Coronary artery (tissue), 2 donors: ENCODE measurements around the gene NUP155.
"Not testable (repeated sequence)": the region's sequence is repeated elsewhere in the genome, so short reads cannot be mapped to it uniquely, and the experiment has no call there.

ENCODE experiments used
- DNase-seq: peaks from one replicate; pipeline ENCODE4 v3.0.0-alpha.2; 2017; ENCODE audit warnings: low spot score
- H3K27ac ChIP-seq, 2 donors: fragments of 200-600 bp; sonication (generic); one replicate each; pipeline ENCODE4 v1.5.1; 2016 to 2019
- H3K4me3 ChIP-seq: fragments of 200-600 bp; sonication (generic); 2 replicates; pipeline ENCODE4 v1.5.1; 2016; ENCODE audit warnings: mild to moderate bottlenecking, moderate library complexity
- TF ChIP-seq, protein P1 (sequence below): fragments of 200-600 bp; sonication (generic); IDR thresholded peaks from one replicate; pipeline ENCODE4 v1.5.1; 2019; ENCODE audit warnings: antibody characterized with exemption

Gene NUP155

GRCh38 chr5:37379100-37379628, 8.3 kb upstream of the NUP155 start, which contains the start of gene WDR70:
WDR70 (plus strand) TSS chr5:37379318; CDS start chr5:37379368, 50 bp downstream.
- DNase-seq: peak; percentile 85
- Histone ChIP-seq H3K27ac (peak within 1 kb of the TSS; percentile 16 to 80), H3K4me3 (peak within 1 kb of the TSS; percentile 87)
- TF ChIP-seq, protein P1, sequence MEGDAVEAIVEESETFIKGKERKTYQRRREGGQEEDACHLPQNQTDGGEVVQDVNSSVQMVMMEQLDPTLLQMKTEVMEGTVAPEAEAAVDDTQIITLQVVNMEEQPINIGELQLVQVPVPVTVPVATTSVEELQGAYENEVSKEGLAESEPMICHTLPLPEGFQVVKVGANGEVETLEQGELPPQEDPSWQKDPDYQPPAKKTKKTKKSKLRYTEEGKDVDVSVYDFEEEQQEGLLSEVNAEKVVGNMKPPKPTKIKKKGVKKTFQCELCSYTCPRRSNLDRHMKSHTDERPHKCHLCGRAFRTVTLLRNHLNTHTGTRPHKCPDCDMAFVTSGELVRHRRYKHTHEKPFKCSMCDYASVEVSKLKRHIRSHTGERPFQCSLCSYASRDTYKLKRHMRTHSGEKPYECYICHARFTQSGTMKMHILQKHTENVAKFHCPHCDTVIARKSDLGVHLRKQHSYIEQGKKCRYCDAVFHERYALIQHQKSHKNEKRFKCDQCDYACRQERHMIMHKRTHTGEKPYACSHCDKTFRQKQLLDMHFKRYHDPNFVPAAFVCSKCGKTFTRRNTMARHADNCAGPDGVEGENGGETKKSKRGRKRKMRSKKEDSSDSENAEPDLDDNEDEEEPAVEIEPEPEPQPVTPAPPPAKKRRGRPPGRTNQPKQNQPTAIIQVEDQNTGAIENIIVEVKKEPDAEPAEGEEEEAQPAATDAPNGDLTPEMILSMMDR: peak; percentile 43

GRCh38 chr5:37378066-37378465, 7.2 kb upstream of the NUP155 start:
- not testable (repeated sequence) for DNase-seq, H3K4me3 ChIP-seq, H3K27ac ChIP-seq

DNA sequence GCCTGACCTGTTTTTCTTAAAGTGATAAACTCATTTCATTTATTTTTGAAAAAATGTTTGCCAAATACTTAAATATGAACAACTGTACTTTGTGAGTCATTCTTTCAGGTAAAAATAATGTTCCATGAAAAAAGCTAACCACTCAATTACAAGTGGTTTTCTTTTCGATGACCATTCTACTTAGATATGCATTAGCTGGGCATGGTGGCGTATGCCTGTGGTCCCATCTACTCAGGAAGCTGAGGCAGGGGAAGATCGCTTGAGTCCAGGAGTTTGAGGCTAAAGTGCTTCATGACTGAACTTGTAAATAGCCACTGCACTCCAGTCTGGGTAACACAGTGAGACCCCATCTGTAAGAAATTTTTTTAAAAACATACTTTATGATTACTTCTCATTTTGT, 4.2 kb upstream of the NUP155 start:
- no peak for DNase-seq
- no peak overlapping the region for H3K4me3 ChIP-seq
- H3K27ac ChIP-seq: no peak overlapping the region
- TF ChIP-seq, protein P1: no peak

DNA sequence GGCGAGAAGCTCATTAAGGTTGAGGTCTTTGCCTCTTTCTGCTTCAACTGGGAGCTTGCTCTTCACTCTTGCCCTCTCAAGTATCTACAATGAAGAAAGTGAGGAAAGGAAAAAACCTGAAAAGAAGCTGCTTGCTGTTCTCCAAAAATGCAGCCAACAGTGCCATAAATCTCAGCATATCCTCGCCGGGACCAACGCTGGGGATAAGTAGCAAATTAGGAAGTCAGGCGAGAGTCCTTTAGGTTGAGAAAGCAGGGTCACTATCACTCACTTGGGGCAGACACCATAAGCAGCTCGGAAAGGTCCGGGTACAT, 399 bp downstream of the NUP155 start:
- DNase-seq: no peak
- peak overlapping the region; percentile 43 to 89 for H3K27ac ChIP-seq
- peak overlapping the region; percentile 77 for H3K4me3 ChIP-seq
- TF ChIP-seq, protein P1: no peak

DNA sequence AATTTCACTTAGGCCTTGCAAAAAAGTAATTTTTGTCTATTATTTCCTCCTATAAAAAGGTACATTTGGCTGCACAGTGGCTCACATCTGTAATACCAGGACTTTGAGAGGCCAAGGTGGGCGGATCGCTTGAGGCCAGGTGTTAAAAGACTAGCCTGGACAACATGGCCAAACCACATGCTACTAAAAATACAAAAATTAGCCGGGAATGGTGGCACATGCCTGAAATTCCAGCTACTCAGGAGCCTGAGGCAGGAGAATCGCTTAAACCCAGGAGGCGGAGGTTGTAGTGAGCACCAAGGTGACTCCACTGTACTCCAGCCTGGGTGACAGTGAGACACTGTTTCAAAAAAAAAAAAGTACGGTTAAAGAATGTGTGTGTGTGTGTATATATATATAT, 15.7 kb downstream of the NUP155 start:
- no peak for DNase-seq
- TF ChIP-seq, protein P1: no peak
- H3K4me3 ChIP-seq: no peak overlapping the region
- no peak overlapping the region for H3K27ac ChIP-seq

DNA sequence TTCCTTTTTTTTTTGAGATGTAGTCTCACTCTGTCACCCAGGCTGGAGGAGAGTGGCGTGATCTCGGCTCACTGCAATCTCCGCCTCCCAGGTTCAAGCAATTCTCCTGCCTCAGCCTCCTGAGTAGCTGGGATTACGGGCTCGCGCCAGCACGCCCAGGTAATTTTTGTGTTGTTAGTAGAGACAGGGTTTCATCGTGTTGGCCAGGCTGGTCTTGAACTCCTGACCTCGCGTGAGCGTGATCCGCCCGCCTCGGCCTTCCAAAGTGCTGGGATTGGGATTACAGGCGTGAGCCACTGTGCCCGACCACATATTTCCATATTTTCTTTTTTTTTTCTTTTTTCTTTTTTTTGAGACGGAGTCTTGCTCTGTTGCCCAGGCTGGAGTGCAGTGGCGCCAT, 28.2 kb downstream of the NUP155 start:
- not testable (repeated sequence) for DNase-seq, H3K27ac ChIP-seq

GRCh38 chr5:37334754-37335153, 36.2 kb downstream of the NUP155 start:
- DNase-seq, H3K27ac ChIP-seq: not testable (repeated sequence)

More for the DNA sequence above, 28.2 kb downstream of the NUP155 start:
- not testable (repeated sequence) for H3K4me3 ChIP-seq

DNA sequence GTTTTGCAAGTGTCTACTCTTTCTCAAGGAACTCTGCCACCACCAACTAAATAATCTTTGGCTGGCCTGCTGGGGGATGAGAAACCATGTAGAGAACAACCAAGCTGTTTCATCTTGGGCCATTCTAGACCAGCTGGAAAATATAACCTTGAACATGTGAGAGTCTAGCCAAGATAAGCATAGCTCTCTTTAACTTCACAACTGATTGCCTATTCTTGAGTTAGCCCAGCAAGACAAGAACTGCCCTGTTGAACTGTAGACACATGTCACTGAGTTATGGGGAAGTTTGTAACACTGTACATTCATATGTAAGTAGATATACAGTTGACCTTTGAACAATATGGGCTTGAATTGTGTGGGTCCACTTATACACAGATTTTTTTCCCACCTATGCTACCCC, 44.4 kb downstream of the NUP155 start:
- no peak for DNase-seq
- H3K27ac ChIP-seq: no peak overlapping the region
- TF ChIP-seq, protein P1: no peak
- H3K4me3 ChIP-seq: no peak overlapping the region

More at GRCh38 chr5:37334754-37335153, 36.2 kb downstream of the NUP155 start:
- not testable (repeated sequence) for H3K4me3 ChIP-seq

DNA sequence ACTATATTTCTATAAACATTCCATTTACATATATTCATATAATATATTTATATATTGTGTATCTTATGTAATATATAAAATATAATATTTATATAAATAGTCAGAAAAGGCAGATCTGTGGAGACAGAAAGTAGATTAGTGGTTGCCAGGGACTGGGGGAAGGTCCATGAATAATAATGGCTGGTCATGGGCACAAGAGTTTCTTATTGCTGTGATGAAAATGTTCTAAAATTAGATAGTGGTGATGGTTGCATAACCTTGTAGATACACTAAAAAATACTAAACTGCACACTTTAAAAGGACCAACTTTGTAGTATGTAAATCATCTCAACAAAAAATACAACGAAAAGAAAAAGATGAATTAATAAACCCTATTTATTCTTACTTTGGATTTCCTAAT, 47.3 kb downstream of the NUP155 start:
- H3K4me3 ChIP-seq: no peak overlapping the region
- TF ChIP-seq, protein P1: no peak
- H3K27ac ChIP-seq: no peak overlapping the region
- no peak for DNase-seq
